ENCODE measurements around the gene RFESD. TPM values are rescaled to one million over a fixed set of nuclear protein-coding genes. Genes with fewer than 3 reads are reported as not detected.

The RFESD gene
- total and polyA plus RNA-seq, 7 experiments from 2014 or later, result 2.2 to 21.2 (median 8.8) TPM

- Mint-ChIP-seq H3K27ac (no peak overlapping the region), H3K4me3 (no peak overlapping the region), H3K36me3 (peaks cover 7 to 29% (median 26%) of the 10 kb centered on the region in 5 donors), H3K4me1 (peaks cover 0 to 13% (median 5%) of the 10 kb centered on the region in 7 donors), H3K9me3 (peaks cover 3 to 17% (median 10%) of the 10 kb centered on the region in 11 donors), H3K27me3 (no peaks in the 10 kb centered on the region)
- ATAC-seq (no peak), DNase-seq (no peak)
- intact Hi-C loops (cut with micrococcal nuclease), result no loop called here
- no peaks in the 10 kb centered on the region for H3K36me3 ChIP-seq (ENCODE audit: control insufficient read depth in 2 of 3, insufficient read depth in 3 of 3, low read length in 3 of 3)
- no peaks in the 10 kb centered on the region for H3K4me1 ChIP-seq (ENCODE audit: control insufficient read depth in 2 of 2, insufficient read depth in 2 of 2, low read length in 2 of 2)
- POLR2A ChIA-PET, result interaction anchor here (1.0 to 1.9 kb wide), 2 partner anchors 11 to 12 kb away, joined by 3 to 7 read pairs; no protein-coding TSS in a partner anchor
- CTCF ChIA-PET, result no interaction called here
- no peaks in the 10 kb centered on the region for H3K27me3 ChIP-seq (ENCODE audit: control insufficient read depth in 2 of 2, insufficient read depth in 2 of 2, low read length in 2 of 2)
- no peak overlapping the region for H3K4me3 ChIP-seq (ENCODE audit: low read length)
- H3K27ac ChIP-seq (ENCODE audit: low read depth, low read length), result no peak overlapping the region
- H3K9me3 ChIP-seq (ENCODE audit: control insufficient read depth in 2 of 3, low read length in 3 of 3), result peaks cover 0 to 3% (median 0%) of the 10 kb centered on the region in 3 experiments
These were observed 36.0 kb upstream of the RFESD start for GRCh38 chr5:95610546-95610945.

- H3K27me3 ChIP-seq (ENCODE audit: control insufficient read depth in 2 of 2, insufficient read depth in 2 of 2, low read length in 2 of 2), result no peaks in the 10 kb centered on the region
- H3K4me3 ChIP-seq (ENCODE audit: low read length), result no peak overlapping the region
- ATAC-seq, result no peak
- peaks cover 7 to 27% (median 25%) of the 10 kb centered on the region in 5 donors for H3K36me3 Mint-ChIP-seq
- no peaks in the 10 kb centered on the region for H3K4me1 ChIP-seq (ENCODE audit: control insufficient read depth in 2 of 2, insufficient read depth in 2 of 2, low read length in 2 of 2)
- H3K4me3 Mint-ChIP-seq, result no peak overlapping the region
- H3K4me1 Mint-ChIP-seq, result peaks cover 0 to 21% (median 10%) of the 10 kb centered on the region in 7 donors
- H3K9me3 ChIP-seq (ENCODE audit: control insufficient read depth in 2 of 3, low read length in 3 of 3), result peaks cover 0 to 3% (median 0%) of the 10 kb centered on the region in 3 experiments
- CTCF ChIA-PET, result interaction anchor here (0.6 to 0.7 kb wide), 2 partner anchors 46 to 785 kb away, joined by 3 to 4 read pairs; no protein-coding TSS in a partner anchor
- H3K27ac Mint-ChIP-seq, result no peak overlapping the region
- no peak for DNase-seq
- no peak overlapping the region for H3K27ac ChIP-seq (ENCODE audit: low read depth, low read length)
- peaks cover 3 to 17% (median 10%) of the 10 kb centered on the region in 11 donors for H3K9me3 Mint-ChIP-seq
- H3K36me3 ChIP-seq (ENCODE audit: control insufficient read depth in 2 of 3, insufficient read depth in 3 of 3, low read length in 3 of 3), result no peaks in the 10 kb centered on the region
- H3K27me3 Mint-ChIP-seq, result no peaks in the 10 kb centered on the region
- POLR2A ChIA-PET, result interaction anchor here (1.0 to 1.9 kb wide), 3 partner anchors 10 to 12 kb away, joined by 3 to 7 read pairs (median 3); no protein-coding TSS in a partner anchor
- intact Hi-C loops (cut with micrococcal nuclease), result no loop called here
These were observed 35.2 kb upstream of the RFESD start for GRCh38 chr5:95611396-95611795.

- H3K36me3 ChIP-seq (ENCODE audit: control insufficient read depth in 2 of 3, insufficient read depth in 3 of 3, low read length in 3 of 3), result no peaks in the 10 kb centered on the region
- Mint-ChIP-seq H3K27ac (peak overlapping the region in 1 of 9 donors; percentile 81), H3K9me3 (peaks cover 3 to 17% (median 10%) of the 10 kb centered on the region in 11 donors), H3K4me3 (peak overlapping the region in 1 of 10 donors; percentile 32), H3K27me3 (peaks cover 0 to under 1% (median 0%) of the 10 kb centered on the region in 5 donors), H3K4me1 (peaks cover 6 to 37% (median 22%) of the 10 kb centered on the region in 7 donors), H3K36me3 (peaks cover 7 to 25% (median 20%) of the 10 kb centered on the region in 5 donors)
- no peaks in the 10 kb centered on the region for H3K27me3 ChIP-seq (ENCODE audit: control insufficient read depth in 2 of 2, insufficient read depth in 2 of 2, low read length in 2 of 2)
- ATAC-seq (no peak), DNase-seq (no peak)
- H3K4me1 ChIP-seq (ENCODE audit: control insufficient read depth in 2 of 2, insufficient read depth in 2 of 2, low read length in 2 of 2), result peaks cover 0 to 5% of the 10 kb centered on the region in 2 donors
- ChIA-PET POLR2A (no interaction called here), CTCF (no interaction called here)
- H3K9me3 ChIP-seq (ENCODE audit: control insufficient read depth in 2 of 3, low read length in 3 of 3), result peaks cover 0 to 3% (median 0%) of the 10 kb centered on the region in 3 experiments
- no peak overlapping the region for H3K4me3 ChIP-seq (ENCODE audit: low read length)
- H3K27ac ChIP-seq (ENCODE audit: low read depth, low read length), result no peak overlapping the region
- intact Hi-C loops (cut with micrococcal nuclease), result no loop called here
These were observed 33.1 kb upstream of the RFESD start for GRCh38 chr5:95613514-95613913.

DNA sequence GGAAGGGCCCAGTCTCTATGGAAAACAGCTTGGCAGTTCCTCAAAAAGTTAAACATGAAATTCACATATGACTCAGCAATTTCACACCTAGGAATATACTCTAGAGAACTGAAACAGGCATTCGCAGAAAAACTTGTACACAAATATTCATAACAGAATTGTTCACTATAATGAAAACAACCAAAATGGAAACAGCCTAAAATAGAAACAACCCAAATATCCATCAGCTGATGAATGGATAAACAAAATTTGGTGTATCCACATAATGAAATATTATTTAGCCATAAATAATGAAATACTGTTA is 31.5 kb upstream of the RFESD start:
- ChIA-PET POLR2A (no interaction called here), CTCF (no interaction called here)
- ATAC-seq, result no peak
- intact Hi-C loops (cut with micrococcal nuclease), result no loop called here
- Mint-ChIP-seq H3K9me3 (peaks cover 0 to 17% (median 10%) of the 10 kb centered on the region in 11 donors), H3K36me3 (peaks cover 7 to 25% (median 20%) of the 10 kb centered on the region in 5 donors), H3K27me3 (peaks cover 0 to 11% (median 0%) of the 10 kb centered on the region in 5 donors), H3K4me3 (no peak overlapping the region), H3K4me1 (peaks cover 17 to 53% (median 37%) of the 10 kb centered on the region in 7 donors), H3K27ac (no peak overlapping the region)
- H3K27ac ChIP-seq (ENCODE audit: low read depth, low read length), result no peak overlapping the region
- no peaks in the 10 kb centered on the region for H3K27me3 ChIP-seq (ENCODE audit: control insufficient read depth in 2 of 2, insufficient read depth in 2 of 2, low read length in 2 of 2)
- H3K36me3 ChIP-seq (ENCODE audit: control insufficient read depth in 2 of 3, insufficient read depth in 3 of 3, low read length in 3 of 3), result no peaks in the 10 kb centered on the region
- DNase-seq, result no peak
- no peak overlapping the region for H3K4me3 ChIP-seq (ENCODE audit: low read length)
- peaks cover 0 to 3% (median 0%) of the 10 kb centered on the region in 3 experiments for H3K9me3 ChIP-seq (ENCODE audit: control insufficient read depth in 2 of 3, low read length in 3 of 3)
- H3K4me1 ChIP-seq (ENCODE audit: control insufficient read depth in 2 of 2, insufficient read depth in 2 of 2, low read length in 2 of 2), result peaks cover 0 to 18% of the 10 kb centered on the region in 2 donors

- peaks cover 7 to 25% (median 20%) of the 10 kb centered on the region in 5 donors for H3K36me3 Mint-ChIP-seq
- peaks cover 22 to 59% (median 44%) of the 10 kb centered on the region in 7 donors for H3K4me1 Mint-ChIP-seq
- intact Hi-C loops (cut with micrococcal nuclease), result no loop called here
These were observed 29.5 kb upstream of the RFESD start for GRCh38 chr5:95617057-95617456.

GRCh38 chr5:95619096-95619495 is 27.5 kb upstream of the RFESD start:
- H3K9me3 ChIP-seq (ENCODE audit: control insufficient read depth in 2 of 3, low read length in 3 of 3), result no peaks in the 10 kb centered on the region
- CTCF ChIA-PET, result no interaction called here
- Mint-ChIP-seq H3K27ac (peak overlapping the region in 8 of 9 donors; percentile 60 to 87 (median 82)), H3K4me1 (peaks cover 34 to 75% (median 64%) of the 10 kb centered on the region in 7 donors), H3K36me3 (peaks cover under 1 to 14% (median 6%) of the 10 kb centered on the region in 5 donors), H3K9me3 (peaks cover 0 to 3% (median under 1%) of the 10 kb centered on the region in 11 donors), H3K27me3 (peaks cover 0 to 15% (median 0%) of the 10 kb centered on the region in 5 donors), H3K4me3 (peak overlapping the region; percentile 88 to 96 (median 92))
- no peak for ATAC-seq
- no peaks in the 10 kb centered on the region for H3K36me3 ChIP-seq (ENCODE audit: control insufficient read depth in 2 of 3, insufficient read depth in 3 of 3, low read length in 3 of 3)
- peak overlapping the region; percentile 75 for H3K4me3 ChIP-seq (ENCODE audit: low read length)
- H3K27ac ChIP-seq (ENCODE audit: low read depth, low read length), result no peak overlapping the region
- intact Hi-C loops (cut with micrococcal nuclease), result no loop called here
- peaks cover 22 to 43% of the 10 kb centered on the region in 2 donors for H3K4me1 ChIP-seq (ENCODE audit: control insufficient read depth in 2 of 2, insufficient read depth in 2 of 2, low read length in 2 of 2)
- H3K27me3 ChIP-seq (ENCODE audit: control insufficient read depth in 2 of 2, insufficient read depth in 2 of 2, low read length in 2 of 2), result no peaks in the 10 kb centered on the region
- no peak for DNase-seq
- POLR2A ChIA-PET, result interaction anchor here (0.8 kb wide), 1 partner anchor 63 kb away, joined by 3 read pairs; no protein-coding TSS in a partner anchor

More at GRCh38 chr5:95617057-95617456, 29.5 kb upstream of the RFESD start:
- POLR2A ChIA-PET, result interaction anchor here (1.0 kb wide), 1 partner anchor 62 kb away, joined by 4 read pairs; the partner anchor contains the start of genes ARSK and SKIC3
- H3K27ac Mint-ChIP-seq, result no peak overlapping the region
- Histone ChIP-seq H3K27me3 (ENCODE audit: control insufficient read depth in 2 of 2, insufficient read depth in 2 of 2, low read length in 2 of 2) (no peaks in the 10 kb centered on the region), H3K4me1 (ENCODE audit: control insufficient read depth in 2 of 2, insufficient read depth in 2 of 2, low read length in 2 of 2) (peaks cover 8 to 25% of the 10 kb centered on the region in 2 donors), H3K9me3 (ENCODE audit: control insufficient read depth in 2 of 3, low read length in 3 of 3) (peaks cover 0 to 3% (median 0%) of the 10 kb centered on the region in 3 experiments), H3K36me3 (ENCODE audit: control insufficient read depth in 2 of 3, insufficient read depth in 3 of 3, low read length in 3 of 3) (no peaks in the 10 kb centered on the region), H3K27ac (ENCODE audit: low read depth, low read length) (no peak overlapping the region), H3K4me3 (ENCODE audit: low read length) (no peak overlapping the region)
- ATAC-seq (no peak), DNase-seq (no peak)
- H3K4me3 Mint-ChIP-seq, result peak overlapping the region in 2 of 10 donors; percentile 2 to 7
- H3K9me3 Mint-ChIP-seq, result peaks cover 0 to 17% (median 10%) of the 10 kb centered on the region in 11 donors
- peaks cover 0 to 11% (median 0%) of the 10 kb centered on the region in 5 donors for H3K27me3 Mint-ChIP-seq
- CTCF ChIA-PET, result no interaction called here

Data from naive thymus-derived CD4-positive, alpha-beta T cell (primary cell).